Articular chondrocyte of knee joint (primary cell): ENCODE results near the gene TOMM40L. TPM values are rescaled to one million over a fixed set of nuclear protein-coding genes. Genes with fewer than 3 reads are reported as not detected.

ENCODE experiments used
- total RNA-seq: library from RNA; depleted of rRNA; stranded (reverse); fragments of >200 nt; gene quantifications from 2 replicates; pipeline ENCODE4 v1.2.3, GENCODE V29; 2012

The TOMM40L gene
- total RNA-seq = 7.5 and 9.4 TPM in 2 replicates

DNA sequence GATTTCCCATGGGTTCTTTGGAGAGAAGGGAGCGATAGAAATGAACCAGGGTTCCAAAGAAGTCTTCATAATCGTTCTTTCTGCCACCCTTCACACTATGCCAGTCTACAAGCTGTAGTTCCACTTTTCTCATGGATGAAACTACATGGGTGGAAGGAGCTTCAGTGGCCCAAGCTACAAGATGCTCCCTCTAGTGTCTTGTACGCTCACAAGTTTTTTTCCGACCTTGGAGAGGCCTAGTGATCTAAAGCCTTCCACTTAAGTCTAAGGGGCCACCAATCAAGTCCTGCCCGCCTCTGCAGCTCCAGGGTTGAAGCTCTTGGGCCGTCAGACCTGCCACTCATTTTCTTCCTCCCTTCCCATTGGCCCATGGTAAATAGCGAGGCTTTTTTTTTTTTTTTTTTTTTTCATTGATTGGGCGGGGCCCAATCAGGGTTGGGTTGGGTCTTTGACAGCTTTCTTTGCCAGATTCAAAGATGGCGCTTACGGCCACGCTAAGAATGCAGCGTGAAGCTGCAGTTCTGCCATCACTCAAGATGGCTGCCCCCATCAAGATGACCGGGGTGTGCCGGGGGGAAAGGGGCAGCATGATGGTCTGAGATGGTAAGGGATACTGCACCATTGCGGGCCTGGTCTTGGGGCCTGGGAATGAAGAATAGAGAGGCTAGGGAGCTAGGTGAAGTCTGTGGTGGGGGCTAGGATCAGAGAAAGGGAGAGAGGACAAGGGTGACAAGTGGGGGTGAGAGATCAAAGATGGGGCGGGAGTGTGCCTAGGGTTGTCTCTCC, at the start of gene TOMM40L:
TSS of gene TOMM40L (plus strand) at position 527 of the 786 bp plus-strand sequence. CDS start 430 bp downstream, outside the sequence.

DNA sequence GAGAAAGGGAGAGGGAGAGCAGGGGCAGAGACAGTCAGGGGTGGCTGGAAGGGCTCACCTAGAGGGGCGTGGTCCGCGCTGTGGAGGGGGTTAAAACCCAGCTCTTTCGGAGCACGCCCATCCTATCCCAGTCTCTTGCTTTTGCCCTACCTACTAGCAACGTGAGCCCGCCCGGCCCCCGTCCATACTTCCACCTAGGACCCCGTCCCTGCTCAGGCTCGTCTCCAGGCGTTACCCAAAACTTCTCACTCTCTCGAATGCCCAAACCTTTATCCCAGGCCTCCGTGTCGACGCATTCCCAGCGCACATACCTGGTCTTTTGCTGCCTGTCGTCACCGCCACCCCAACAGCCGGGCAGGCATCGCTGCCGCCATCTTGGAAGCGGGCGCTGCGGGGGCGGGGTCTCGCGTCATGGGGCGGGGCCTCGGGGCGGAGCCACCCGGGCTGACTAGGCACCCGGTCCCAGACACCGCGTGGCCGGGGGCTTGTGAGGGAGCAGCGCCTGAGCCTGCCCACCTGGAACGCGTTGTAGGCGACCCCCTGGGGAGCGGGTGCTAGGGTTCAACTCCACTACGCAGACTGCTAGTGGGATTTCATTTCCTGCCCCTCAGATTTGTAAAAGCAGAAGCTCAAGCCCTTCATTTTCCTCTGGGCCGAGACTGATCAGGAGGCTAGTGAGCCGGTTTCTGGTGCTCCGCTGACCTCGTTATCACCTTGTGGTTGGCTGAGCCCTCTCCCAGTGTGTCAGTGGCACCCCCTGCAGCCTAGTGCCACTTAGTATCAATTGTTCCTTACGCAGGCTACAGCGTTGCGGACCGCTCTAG, 48.5 kb upstream of the TOMM40L start, which contains the start of gene B4GALT3:
TSS of gene B4GALT3 (minus strand) at position 396 of the 824 bp plus-strand sequence. CDS start 1,447 bp downstream, outside the sequence.

DNA sequence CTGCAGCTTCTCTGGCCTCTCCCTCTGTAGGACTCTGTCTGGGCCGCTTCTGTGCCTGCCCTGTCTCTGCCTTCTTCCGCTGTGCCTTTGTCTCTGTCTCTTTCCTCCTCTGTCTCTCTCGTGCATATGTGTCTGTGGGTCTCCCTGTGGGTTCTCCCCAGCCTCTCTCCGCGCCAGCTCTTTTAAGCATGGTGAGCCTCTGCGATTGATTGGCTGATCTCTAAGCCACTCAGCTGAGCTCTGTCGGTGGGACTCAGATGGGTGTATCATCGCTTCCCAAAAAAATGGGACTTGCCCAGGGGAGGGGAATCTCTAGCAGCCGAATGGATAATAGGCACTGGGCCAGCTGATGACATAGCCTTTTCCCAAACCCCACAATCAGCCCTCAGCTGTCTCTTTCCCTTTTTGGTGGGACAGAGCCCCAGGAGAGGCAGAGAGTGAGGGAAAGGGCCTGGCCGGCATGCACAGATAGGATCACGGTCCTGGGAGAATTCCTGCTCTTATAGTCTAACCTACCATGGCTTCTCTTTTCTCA, 26.9 kb upstream of the TOMM40L start, which contains the start of gene ADAMTS4:
TSS of gene ADAMTS4 (minus strand) at position 158 of the 535 bp plus-strand sequence. CDS start 427 bp downstream, outside the sequence.

GRCh38 chr1:161201836-161202712, 23.8 kb upstream of the TOMM40L start, which contains the start of gene NDUFS2:
TSS of gene NDUFS2 (plus strand) at chr1:161202367. CDS start at chr1:161202386, 19 bp downstream.

DNA sequence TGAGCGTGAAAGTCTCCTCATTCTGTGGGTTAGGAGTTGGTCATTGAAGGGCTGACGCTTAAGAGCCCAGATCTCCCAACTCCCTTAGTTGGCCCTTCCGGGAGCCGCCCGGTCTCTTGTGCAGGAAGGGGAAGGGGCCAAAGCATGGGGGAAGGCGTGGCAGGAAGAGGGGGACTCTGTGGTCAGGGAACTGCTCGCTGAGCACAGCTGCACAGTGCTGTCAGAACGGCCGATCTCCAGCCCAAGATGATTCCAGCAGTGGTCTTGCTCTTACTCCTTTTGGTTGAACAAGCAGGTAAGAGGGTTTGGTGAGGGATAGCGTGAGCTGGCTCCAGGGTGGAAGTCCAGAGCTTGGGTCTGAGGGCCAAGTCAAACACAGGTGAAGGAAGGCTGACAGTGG, 10.8 kb upstream of the TOMM40L start, which contains the start of gene FCER1G:
TSS of gene FCER1G (plus strand) at position 220 of the 400 bp plus-strand sequence. CDS start at position 247, 27 bp downstream.

DNA sequence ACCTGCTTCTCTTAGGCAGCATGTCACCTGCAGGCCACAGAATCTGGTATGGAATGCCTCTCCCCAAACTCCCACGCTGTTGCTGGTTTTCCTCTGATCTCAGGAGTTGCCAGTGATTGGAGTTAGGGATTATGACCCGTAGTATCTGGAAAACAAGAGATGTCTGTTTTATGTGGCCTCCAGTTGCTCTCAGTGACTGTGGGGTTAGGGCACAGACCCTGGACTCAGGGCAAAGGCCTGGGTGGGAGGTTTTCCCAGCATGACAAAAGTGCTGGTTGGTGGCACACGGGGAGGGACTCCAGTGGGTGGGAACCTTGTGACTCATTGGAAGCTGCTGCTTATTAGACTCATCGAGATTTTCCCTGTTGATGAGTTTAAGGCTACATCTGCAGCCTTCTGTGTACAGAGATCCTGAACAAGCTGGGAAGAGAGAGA, 12.2 kb downstream of the TOMM40L start, which contains the start of gene NR1I3:
TSS of gene NR1I3 (minus strand) at position 165 of the 435 bp plus-strand sequence. CDS start 1,638 bp downstream, outside the sequence.

GRCh38 chr1:161258439-161259344, 32.8 kb downstream of the TOMM40L start, which contains the start of gene PCP4L1:
TSS of gene PCP4L1 (plus strand) at chr1:161258745. CDS start at chr1:161258975, 230 bp downstream.

Other genes starting within 250 kb of the TOMM40L start
- gene F11R, start 204.9 kb upstream of the TOMM40L start, total RNA-seq = 0.78 and 0.86 TPM in 2 replicates
- gene TSTD1, start 187.1 kb upstream of the TOMM40L start, total RNA-seq = 5.6 and 6.1 TPM in 2 replicates
- 45.6 and 49.1 TPM in 2 replicates for gene USF1, start 180.1 kb upstream of the TOMM40L start, total RNA-seq
- under 0.01 TPM in 1 of 2 replicates, not detected in the other for gene ARHGAP30, start 156.2 kb upstream of the TOMM40L start, total RNA-seq
- 0.13 TPM in 1 of 2 replicates, not detected in the other for gene NECTIN4, start 136.5 kb upstream of the TOMM40L start, total RNA-seq
- gene KLHDC9, start 127.7 kb upstream of the TOMM40L start, total RNA-seq = 1.4 TPM in 2 replicates
- gene PFDN2, start 108.0 kb upstream of the TOMM40L start, total RNA-seq = 22.2 and 23.6 TPM in 2 replicates
- gene NIT1, start 108.0 kb upstream of the TOMM40L start, total RNA-seq = 19.1 and 21.4 TPM in 2 replicates
- gene DEDD, start 93.4 kb upstream of the TOMM40L start, total RNA-seq = 28.6 and 33.5 TPM in 2 replicates
- 133 TPM in 2 replicates for gene UFC1, start 72.1 kb upstream of the TOMM40L start, total RNA-seq
- 5.4 and 5.7 TPM in 2 replicates for gene USP21, start 66.6 kb upstream of the TOMM40L start, total RNA-seq
- gene PPOX, start 59.6 kb upstream of the TOMM40L start, total RNA-seq = 6.8 and 10.2 TPM in 2 replicates
- 11.2 and 16.2 TPM in 2 replicates for gene B4GALT3, start 48.6 kb upstream of the TOMM40L start, total RNA-seq
- gene ADAMTS4, start 27.0 kb upstream of the TOMM40L start, total RNA-seq = 0.43 and 0.52 TPM in 2 replicates
- 63.6 and 75.3 TPM in 2 replicates for gene NDUFS2, start 23.7 kb upstream of the TOMM40L start, total RNA-seq
- not detected in 2 replicates for gene FCER1G, start 10.8 kb upstream of the TOMM40L start, total RNA-seq
- gene APOA2, start 2.4 kb upstream of the TOMM40L start, total RNA-seq = not detected in 2 replicates
- not detected in 2 replicates for gene NR1I3, start 12.1 kb downstream of the TOMM40L start, total RNA-seq
- not detected in 2 replicates for gene PCP4L1, start 32.7 kb downstream of the TOMM40L start, total RNA-seq
- 0.65 and 1.8 TPM in 2 replicates for gene MPZ, start 83.9 kb downstream of the TOMM40L start, total RNA-seq
- 24.7 and 61.3 TPM in 2 replicates for gene SDHC, start 88.3 kb downstream of the TOMM40L start, total RNA-seq
- gene CFAP126, start 141.8 kb downstream of the TOMM40L start, total RNA-seq = not detected in 2 replicates